SH-SY5Y (cell line): Measurements from ENCODE around the gene SLC35F4.

Experiments
- GATA2 ChIP-seq: IDR thresholded peaks from 2 replicates; pipeline ENCODE4 v1.6.1; 2011; ENCODE audit warnings: mild to moderate bottlenecking, low read depth, low read length
- GATA3 ChIP-seq: IDR thresholded peaks from 2 replicates; pipeline ENCODE4 v1.6.1; 2011; ENCODE audit warnings: low read depth, mild to moderate bottlenecking, low read length, moderate library complexity

DNA sequence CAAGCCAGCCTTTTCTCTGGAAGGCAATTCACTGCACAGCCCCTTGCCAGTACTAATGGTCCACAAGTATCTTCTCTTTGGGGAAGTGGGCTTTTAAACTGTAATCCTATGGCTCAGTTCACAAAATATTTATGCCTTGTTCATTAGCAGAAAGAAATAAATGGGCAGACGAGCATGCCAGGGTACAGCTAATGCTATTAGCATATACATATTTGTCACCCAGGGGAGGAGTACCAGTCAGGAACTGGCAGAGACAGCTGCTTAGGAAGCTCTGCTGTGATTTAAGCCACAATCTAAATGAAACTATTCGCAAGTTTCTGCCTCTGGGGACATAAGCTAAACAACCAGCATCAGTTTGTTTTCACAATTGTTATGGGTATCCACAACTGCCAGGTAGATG is 258.8 kb downstream of the SLC35F4 start:
- TF ChIP-seq GATA3 (no peak), GATA2 (no peak)
